ENCODE data around the gene ZNF644. TPM values are rescaled to one million over a fixed set of nuclear protein-coding genes. Genes with fewer than 3 reads are reported as not detected.

ZNF644 gene
- total RNA-seq, 1 experiment from 2014 or later: 55.9 TPM

- Histone ChIP-seq H4K20me1 (ENCODE audit: insufficient read depth) (peaks cover 43% of the 10 kb centered on the region), H3K4me3 (replicated peaks in 1 of 2; ENCODE audit: low read depth in 1 of 2, low read length in 2 of 2) (no peak overlapping the region), H3K36me3 (ENCODE audit: control insufficient read depth in 1 of 2, insufficient read depth in 2 of 2, low read length in 2 of 2) (no peaks in the 10 kb centered on the region), H2AFZ (ENCODE audit: low read depth, low read length, poor library complexity, severe bottlenecking) (no peak overlapping the region), H3K9me3 (ENCODE audit: control insufficient read depth in 1 of 2, insufficient read depth in 1 of 2, low read depth in 1 of 2, low read length in 2 of 2) (no peaks in the 10 kb centered on the region), H3K9me2 (ENCODE audit: insufficient read depth) (no peaks in the 10 kb centered on the region), H3K27me3 (ENCODE audit: insufficient read depth, low read length) (no peaks in the 10 kb centered on the region), H3K79me2 (ENCODE audit: insufficient read depth, low read length) (peaks cover 99% of the 10 kb centered on the region), H3K27ac (ENCODE audit: low read depth, low read length) (no peak overlapping the region), H3K4me2 (ENCODE audit: low read length) (no peak overlapping the region), H3K9ac (ENCODE audit: low read length) (no peak overlapping the region), H3K4me1 (ENCODE audit: control insufficient read depth in 1 of 2, insufficient read depth in 2 of 2, low read length in 2 of 2) (no peaks in the 10 kb centered on the region)
- no peak for DNase-seq (ENCODE audit: low read depth, low spot score)
- POLR2A ChIA-PET: no interaction called here
- intact Hi-C loops (cut with micrococcal nuclease): no loop called here
- CTCF ChIA-PET: no interaction called here
- ATAC-seq: no peak
- no TSS peak for BruUV-seq (replicated peaks)
- TF ChIP-seq EZH2 (IDR thresholded peaks at IDR 0.05) (no peak), ZBTB33 (IDR thresholded peaks at IDR 0.05; ENCODE audit: extremely low read depth, insufficient replicate concordance, low read length) (no peak), JUND (IDR thresholded peaks at IDR 0.05) (no peak), POLR2AphosphoS5 (IDR thresholded peaks at IDR 0.05; ENCODE audit: low read depth, low read length) (no peak), REST (IDR thresholded peaks at IDR 0.05; ENCODE audit: low read depth) (no peak), CBX3 (IDR thresholded peaks at IDR 0.05; ENCODE audit: low read depth) (no peak), ZNF274 (IDR thresholded peaks at IDR 0.05; ENCODE audit: low read depth, low read length) (no peak), FOSL1 (IDR thresholded peaks at IDR 0.05; ENCODE audit: low read depth) (no peak), EZH2phosphoT487 (IDR thresholded peaks at IDR 0.05; ENCODE audit: borderline replicate concordance) (no peak), CTCF (IDR thresholded peaks at IDR 0.05 in 2 of 3, conservative IDR thresholded peaks at IDR 0.05 in 1 of 3; ENCODE audit: borderline replicate concordance in 1 of 3, insufficient read depth in 1 of 3, low read depth in 2 of 3, low read length in 2 of 3) (no peak)
- RAD21 ChIA-PET (ENCODE audit: low non-redundant PET in 1 of 2, low total read pairs in 2 of 2, uncharacterized antibody in 2 of 2, unreplicated experiment in 2 of 2): no interaction called here
Observed at GRCh38 chr1:90994461-90994860, 27.4 kb downstream of the ZNF644 start.
